Measurements from ENCODE around the gene TMEM39B.
A peak's percentile ranks its signal among the peaks of the same experiment; 100 is the strongest.
"Not testable (repeated sequence)": the region's sequence is repeated elsewhere in the genome, so short reads cannot be mapped to it uniquely, and the experiment has no call there.

DNA sequence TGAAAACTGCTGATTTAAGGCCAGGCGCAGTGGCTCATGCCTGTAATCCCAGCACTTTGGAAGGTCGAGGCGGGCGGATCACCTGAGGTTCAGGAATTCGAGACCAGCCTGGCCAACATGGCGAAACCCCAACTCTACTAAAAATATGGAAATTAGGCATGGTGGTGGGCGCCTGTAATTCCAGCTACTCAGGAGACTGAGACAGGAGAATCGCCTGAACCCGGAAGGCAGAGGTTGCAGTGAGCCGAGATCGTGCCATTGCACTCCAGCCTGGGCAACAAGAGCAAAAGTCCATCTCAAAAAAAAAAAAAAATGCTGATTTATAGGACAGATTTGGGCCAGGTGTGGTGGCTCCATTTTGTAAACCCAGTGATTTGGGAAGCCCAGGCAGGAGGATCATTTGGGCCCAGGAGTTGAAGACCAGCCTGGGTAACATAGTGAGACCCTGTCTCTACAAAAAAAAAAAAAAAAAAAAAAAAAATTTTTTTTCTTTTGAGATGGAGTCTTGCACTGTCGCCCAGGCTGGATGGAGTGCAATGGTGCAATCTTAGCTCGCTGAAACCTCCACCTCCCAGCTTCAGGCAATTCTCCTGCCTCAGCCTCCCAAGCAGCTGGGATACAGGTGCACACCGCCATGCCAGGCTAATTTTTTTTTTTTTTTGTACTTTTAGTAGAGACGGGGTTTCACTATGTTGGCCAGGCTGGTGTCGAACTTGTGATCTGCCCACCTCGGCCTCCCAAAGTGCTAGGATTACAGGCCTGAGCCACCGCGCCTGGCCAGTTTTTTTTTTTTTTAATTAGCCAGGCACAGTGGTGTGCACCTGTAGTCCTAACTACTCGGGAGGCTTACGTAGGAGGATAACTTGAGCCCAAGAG, 6.9 kb upstream of the TMEM39B start:
- TF ChIP-seq, protein P1, sequence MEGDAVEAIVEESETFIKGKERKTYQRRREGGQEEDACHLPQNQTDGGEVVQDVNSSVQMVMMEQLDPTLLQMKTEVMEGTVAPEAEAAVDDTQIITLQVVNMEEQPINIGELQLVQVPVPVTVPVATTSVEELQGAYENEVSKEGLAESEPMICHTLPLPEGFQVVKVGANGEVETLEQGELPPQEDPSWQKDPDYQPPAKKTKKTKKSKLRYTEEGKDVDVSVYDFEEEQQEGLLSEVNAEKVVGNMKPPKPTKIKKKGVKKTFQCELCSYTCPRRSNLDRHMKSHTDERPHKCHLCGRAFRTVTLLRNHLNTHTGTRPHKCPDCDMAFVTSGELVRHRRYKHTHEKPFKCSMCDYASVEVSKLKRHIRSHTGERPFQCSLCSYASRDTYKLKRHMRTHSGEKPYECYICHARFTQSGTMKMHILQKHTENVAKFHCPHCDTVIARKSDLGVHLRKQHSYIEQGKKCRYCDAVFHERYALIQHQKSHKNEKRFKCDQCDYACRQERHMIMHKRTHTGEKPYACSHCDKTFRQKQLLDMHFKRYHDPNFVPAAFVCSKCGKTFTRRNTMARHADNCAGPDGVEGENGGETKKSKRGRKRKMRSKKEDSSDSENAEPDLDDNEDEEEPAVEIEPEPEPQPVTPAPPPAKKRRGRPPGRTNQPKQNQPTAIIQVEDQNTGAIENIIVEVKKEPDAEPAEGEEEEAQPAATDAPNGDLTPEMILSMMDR (IDR thresholded peaks at IDR 0.05; ENCODE audit: extremely low read depth in 1 of 2, insufficient read depth in 1 of 2, low read depth in 1 of 2, low read length in 2 of 2) = not testable (repeated sequence)
- TF ChIP-seq POLR2A (IDR thresholded peaks at IDR 0.05; ENCODE audit: low read depth, low read length) = peak; percentile 15
- TF ChIP-seq POLR2AphosphoS5 (IDR thresholded peaks at IDR 0.05; ENCODE audit: insufficient read depth, low read depth, low read length) = peak; percentile 13
